GM04503 (cell line): ENCODE data around the gene DGCR2.
"Not testable (repeated sequence)": the region's sequence is repeated elsewhere in the genome, so short reads cannot be mapped to it uniquely, and the experiment has no call there.

Source experiments
- DNase-seq: peaks from one replicate; pipeline ENCODE4 v3.0.0-alpha.2; 2012; ENCODE audit warnings: low read depth

Gene DGCR2

DNA sequence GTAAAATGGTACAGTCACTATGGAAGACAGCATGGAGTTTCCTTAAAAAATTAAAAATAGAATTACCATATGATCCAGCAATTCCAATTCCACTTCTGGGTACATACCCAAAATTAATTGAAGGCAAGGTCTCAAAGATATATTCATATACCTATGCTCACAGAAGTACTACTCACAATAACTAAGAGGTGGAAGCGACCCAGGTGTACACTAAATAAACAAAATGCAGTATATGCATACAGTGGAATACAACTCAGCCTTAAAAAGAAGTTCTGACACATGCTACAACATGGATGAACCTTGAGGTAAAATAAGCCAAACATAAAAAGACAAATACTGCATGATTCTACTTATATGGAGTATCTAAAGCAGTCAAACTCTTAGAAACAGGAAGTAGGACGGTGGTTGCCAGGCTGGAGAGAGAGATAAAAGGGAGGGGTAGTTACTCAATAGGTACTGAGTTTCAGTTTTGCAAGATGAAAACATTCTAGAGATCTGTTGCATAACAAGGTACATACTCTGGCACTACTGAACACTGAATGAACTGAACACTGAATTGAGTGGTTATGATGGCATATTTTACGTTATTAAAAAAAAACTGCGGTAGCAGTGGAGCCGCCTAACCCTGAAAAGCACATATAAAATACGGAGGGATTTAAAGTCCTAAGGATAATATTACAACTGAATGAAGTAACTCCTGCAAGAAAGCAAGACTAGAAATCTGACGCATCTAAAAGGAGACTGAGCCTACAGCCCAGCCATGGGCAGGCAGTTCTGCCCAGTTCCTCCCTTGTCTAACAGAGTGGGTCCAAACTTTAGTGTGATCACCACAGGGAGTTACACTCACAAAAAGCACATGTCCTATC is 12.8 kb downstream of the DGCR2 start:
- DNase-seq: no peak

GRCh38 chr22:19108807-19109197 is 13.4 kb downstream of the DGCR2 start:
- DNase-seq: no peak

DNA sequence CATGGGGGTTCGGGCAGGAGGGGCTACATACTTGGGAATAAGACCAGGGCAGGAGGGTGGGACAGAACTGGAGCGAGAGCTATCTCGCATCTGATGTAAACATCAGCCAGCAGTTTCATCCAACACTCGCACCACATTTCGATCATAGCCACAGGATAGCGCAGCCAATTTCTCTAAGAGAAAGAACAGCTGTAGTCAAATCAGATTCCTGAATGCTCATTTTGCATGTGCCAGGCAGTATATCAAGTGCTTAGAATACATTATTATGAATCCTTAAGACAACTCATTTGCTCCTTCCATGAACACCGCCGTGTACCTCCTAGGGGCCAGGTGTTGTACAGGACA is 14.5 kb downstream of the DGCR2 start:
- DNase-seq: no peak

DNA sequence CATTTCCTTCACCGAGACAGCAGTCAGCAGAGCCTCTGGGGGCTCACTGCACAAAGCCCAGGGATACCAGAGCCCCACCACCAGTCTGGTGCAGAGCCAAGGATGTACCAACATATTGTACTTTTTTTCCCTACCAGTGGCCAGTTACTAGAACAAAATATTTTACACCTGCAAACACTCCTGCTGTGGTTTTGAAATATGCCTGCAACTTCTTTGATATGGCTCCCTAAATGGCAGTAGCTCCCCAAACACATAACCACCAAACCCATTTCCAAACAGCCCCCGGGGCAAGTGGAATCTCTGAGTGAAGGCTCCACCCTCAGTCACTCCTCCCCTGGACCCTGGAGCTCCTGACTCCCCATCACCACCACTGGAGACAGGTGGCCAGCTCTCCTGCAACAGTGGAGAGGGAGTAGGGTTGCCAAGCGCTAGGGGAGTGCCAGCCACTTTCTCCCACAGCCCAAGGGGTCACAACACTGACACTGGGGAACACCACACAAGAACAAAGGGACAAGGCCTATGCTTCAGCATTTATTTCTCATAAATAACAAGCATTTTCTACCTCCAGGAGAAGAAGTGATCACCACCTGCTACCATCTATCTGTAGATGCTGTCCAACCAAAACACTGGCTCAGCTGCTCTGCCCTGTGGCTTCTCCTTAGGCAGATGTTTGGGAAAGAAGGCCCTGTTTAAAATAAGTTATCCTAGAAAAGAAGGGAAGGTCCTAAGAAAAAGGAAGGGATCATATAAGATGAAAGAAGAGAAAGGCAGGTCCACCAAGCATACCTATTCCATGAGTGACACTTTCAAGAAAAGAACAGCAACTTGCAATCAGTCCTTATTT is 15.1 kb downstream of the DGCR2 start:
- DNase-seq: no peak

DNA sequence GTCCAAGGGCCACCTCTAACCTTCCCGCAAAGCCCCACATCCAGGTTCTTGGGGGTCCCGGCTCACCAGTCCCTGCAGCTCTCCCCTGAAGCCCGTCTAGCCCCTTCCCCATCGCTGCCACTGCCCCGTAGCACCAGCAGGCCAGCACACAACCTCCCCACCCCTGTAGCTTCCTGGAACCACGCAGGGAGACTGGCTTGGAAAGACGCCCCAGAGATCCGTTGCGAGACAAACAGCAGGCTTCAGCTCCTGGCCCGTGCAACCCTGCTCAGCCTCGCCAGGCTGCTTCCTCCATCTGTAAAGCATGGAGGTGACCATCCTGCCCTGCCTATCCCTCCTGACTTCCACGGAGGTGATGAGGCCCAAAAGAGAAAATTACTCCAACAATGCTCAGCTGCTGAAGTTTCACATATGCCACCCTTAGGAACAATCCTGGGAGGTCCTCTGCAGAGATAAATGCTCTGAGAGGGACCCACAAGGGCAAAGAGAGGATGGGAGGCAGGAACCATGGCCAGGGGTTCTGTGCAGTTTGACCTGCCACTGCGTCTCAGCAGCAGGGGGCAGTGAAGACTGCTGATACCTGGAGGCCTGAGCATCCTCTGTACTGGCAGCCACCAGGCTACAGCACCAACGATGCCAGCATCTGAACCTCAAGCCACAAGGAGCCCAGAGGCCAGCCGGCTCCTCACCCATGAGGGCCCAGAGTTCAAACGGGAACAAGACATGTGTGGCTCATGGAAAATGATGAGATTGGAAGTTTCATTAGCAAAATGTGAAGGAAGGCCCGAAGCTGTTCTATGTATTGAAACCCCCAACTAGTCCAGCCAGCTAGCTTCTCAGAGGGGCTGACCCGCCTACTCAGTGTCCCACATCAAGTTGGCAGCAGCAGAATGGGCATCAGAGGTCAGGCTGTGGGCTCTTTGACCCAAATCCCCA is 16.1 kb downstream of the DGCR2 start:
- no peak for DNase-seq

DNA sequence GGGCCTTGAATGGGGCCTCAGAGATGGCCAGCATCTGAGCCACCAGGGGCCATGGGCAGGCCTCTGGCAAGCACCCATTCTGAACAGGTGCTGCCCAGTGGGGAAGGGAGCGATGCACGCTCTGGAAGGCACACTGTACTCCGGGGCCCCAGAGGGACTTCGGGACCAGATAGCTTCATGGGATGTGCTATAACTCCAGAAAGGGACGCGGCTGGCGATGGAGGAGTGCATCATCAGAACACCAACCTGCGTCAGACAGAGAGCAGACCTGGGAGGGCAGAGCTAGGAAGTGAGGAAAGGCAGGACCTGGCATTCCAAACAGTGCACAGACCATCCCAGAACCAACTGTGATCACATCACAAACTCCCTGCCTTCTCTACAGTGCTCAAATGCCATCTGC is 16.8 kb downstream of the DGCR2 start:
- no peak for DNase-seq

- DNase-seq: no peak
Observed at GRCh38 chr22:19103880-19104821, 18.1 kb downstream of the DGCR2 start.

DNA sequence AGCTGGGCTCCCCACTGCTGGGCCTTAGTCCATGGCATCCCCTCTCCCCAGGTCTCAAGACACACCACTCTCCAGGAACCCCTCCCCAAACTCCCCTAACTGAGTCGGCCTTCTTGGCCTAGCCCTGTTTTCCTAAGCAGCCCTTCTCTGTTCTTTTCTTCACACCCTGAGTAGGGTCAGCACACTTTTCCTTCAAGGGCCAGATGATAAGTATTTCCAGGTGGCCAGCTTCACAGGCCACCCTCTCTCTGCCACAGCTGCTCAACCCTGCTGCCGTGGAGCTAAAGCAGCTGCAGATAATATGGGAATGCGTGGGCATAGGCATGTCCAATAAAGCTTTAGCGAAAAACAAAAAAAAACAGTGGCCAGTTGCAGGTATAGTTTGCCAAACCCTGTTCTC is 24.1 kb downstream of the DGCR2 start:
- no peak for DNase-seq

GRCh38 chr22:19097518-19097917 is 24.7 kb downstream of the DGCR2 start:
- no peak for DNase-seq

- DNase-seq: no peak
Observed at GRCh38 chr22:19096555-19096954, 25.7 kb downstream of the DGCR2 start.

- DNase-seq: no peak
Observed at GRCh38 chr22:19094393-19094997, 27.7 kb downstream of the DGCR2 start.

DNA sequence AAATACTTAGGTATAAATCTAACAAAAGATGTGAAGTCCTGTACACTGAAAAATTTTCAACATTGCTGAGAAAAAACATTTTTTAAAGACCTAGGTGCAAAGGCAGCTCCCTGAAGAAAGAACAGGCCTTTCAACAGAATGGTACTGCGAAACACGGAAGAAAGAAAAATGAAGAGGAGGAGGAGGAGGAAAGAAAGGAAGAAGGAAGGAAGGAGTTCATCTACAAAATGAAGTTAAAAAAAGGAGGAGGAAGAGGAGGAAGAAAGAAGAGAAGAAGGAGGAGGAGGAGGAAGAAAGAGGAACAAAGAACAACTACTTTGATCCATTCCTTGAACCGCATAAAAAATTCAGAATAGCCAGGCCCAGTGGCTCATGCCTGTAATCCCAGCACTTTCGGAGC is 29.5 kb downstream of the DGCR2 start:
- no peak for DNase-seq

GRCh38 chr22:19090586-19091127 is 31.6 kb downstream of the DGCR2 start:
- DNase-seq: no peak

DNA sequence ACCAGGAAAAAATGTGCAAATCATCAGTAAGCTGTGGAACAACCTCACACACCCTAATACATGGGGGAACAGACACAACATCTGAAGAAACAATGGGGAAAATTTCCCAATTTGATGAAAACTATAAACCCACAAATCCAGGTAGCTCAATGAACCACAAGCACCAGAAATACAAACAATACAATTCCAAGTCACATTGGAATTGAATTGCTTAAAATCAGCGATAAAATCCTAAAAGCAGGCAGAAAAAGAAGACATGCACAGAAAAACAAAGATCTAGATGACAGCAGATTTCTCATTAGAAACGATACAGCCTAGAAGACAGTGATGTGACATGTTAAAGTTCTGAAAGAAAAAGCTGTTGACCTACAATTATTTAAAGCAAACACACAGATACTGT is 32.0 kb downstream of the DGCR2 start:
- DNase-seq: no peak

DNA sequence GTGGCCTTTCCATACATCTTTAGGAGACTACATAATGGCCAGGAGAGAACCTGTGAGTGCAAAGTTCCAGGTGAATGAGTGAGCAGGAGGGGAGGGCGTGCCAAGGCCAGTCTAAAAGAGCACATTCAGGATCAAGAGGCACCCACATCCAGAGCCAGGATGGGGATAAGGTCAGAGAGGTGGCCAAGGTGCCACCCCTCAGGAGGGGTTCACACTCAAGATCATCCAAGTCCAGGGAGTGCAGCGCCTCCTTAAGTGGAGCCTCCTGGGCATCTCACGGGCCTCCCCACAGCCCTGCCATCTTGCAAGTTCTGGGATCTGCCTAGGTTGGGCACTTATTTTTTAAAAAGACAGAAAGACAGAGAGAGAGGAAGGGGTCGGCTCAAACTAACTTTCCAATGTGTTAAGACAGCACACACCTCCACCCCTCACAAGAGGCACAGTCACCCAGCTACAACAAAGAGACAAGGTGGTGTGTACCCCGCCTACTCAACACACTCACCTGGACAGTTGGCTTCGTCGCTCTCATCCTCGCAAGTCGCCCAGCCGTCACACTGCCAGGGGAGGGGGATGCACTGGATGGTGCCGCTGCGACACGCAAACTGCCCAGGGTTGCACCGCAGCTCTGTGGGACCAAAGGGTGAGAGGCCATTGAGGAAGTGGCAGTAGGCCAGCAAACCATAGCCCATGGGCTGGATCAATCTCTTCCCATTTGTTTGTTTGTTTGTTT is 33.2 kb downstream of the DGCR2 start:
- DNase-seq: no peak

- no peak for DNase-seq
Observed at GRCh38 chr22:19086896-19087295, 35.3 kb downstream of the DGCR2 start.

- DNase-seq: no peak
Observed at GRCh38 chr22:19086417-19086816, 35.8 kb downstream of the DGCR2 start.

DNA sequence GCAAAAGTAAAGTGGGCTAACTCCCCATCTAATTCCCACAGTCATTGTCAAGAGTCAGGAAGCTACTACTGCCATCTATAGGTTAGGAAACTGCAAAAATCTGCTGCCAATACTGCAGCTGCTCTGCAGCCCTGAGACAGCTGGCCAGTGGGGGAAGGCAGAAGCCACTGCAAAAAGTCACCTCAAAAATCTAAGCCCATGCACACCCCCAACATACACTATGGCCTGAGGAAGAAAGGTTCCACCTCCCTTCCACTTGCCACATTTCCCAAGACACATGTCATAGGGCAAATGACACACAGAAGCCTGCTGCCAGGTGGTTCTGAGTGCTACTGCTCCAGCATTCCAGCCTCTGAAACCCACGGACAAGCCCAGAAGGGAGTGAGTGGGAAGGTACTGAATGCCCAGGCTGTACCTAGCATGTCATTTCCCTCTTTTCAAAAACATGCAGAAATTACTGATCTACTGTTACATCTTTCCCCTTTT is 36.9 kb downstream of the DGCR2 start:
- no peak for DNase-seq

DNA sequence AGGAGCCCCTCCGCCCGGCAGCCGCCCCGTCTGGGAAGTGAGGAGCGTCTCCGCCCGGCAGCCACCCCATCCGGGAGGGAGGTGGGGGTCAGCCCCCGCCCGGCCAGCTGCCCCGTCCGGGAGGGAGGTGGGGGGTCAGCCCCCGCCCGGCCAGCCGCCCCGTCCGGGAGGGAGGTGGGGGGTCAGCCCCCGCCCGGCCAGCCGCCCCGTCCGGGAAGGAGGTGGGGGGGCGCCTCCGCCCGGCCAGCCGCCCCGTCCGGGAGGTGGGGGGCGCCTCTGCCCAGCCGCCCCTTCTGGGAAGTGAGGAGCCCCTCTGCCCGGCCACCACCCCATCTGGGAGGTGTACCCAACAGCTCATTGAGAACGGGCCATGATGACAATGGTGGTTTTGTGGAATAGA is 37.6 kb downstream of the DGCR2 start:
- not testable (repeated sequence) for DNase-seq

GRCh38 chr22:19084126-19084525 is 38.1 kb downstream of the DGCR2 start:
- DNase-seq: not testable (repeated sequence)
